Pancreas (tissue), 10 donors: ENCODE measurements around the gene ACTN4. TPM values are rescaled to one million over a fixed set of nuclear protein-coding genes. Genes with fewer than 3 reads are reported as not detected.

Source experiments
- ATAC-seq, 4 donors: fragments of 200-7000 bp; cut with Tn5 transposase; one replicate each; pipeline versions ENCODE4 v1.8.0 to v1.9.1; 2020; ENCODE audit warnings: mild to moderate bottlenecking in 4 of 4, moderate library complexity in 4 of 4
- DNase-seq, 6 donors: peaks; one replicate each; pipeline ENCODE4 v3.0.0-alpha.2; 2020
- FAIRE-seq: peaks from 2 replicates; lab custom pipeline; 2012; peaks lifted over from hg19 to GRCh38; lab: Jason Lieb, UNC
- H3K27ac ChIP-seq, 4 donors: fragments of 200-600 bp; sonication (generic); 1 replicate in 3 of 4; 2 replicates in 1 of 4; pipeline versions ENCODE4 v1.5.0 to v1.8.0; 2020
- H3K27me3 ChIP-seq, 4 donors: fragments of 200-600 bp; one replicate each; pipeline ENCODE4 v1.8.0; 2021
- H3K36me3 ChIP-seq, 3 donors: fragments of 200-600 bp; sonication (generic) in 1 of 3; one replicate each; pipeline versions ENCODE4 v1.5.0 to v1.8.0; 2020 to 2021
- H3K4me1 ChIP-seq, 3 donors: fragments of 200-600 bp; one replicate each; pipeline ENCODE4 v1.8.0; 2021
- H3K4me3 ChIP-seq, 4 donors: fragments of 200-600 bp; sonication (generic) in 2 of 4; one replicate each; pipeline versions ENCODE4 v1.5.0 to v1.8.0; 2020 to 2021
- H3K9me3 ChIP-seq, 4 donors: fragments of 200-600 bp; one replicate each; pipeline ENCODE4 v1.8.0; 2021
- WGBS, 2 donors: extraction: QIAGEN DNeasy Blood & Tissue Kit; methylation state at CpG; one replicate each; pipeline ENCODE4 v1.1.7; 2013; 5-methylcytosine and 5-hydroxymethylcytosine counted together
- intact Hi-C, 3 donors: fragments of 100-400 bp; cut with DNase I; formaldehyde crosslinking; loops; one replicate each; pipeline versions ENCODE4 v1.11.1 to v1.14.2; 2022
- polyA plus RNA-seq, 2 donors: library from polyadenylated mRNA; stranded (reverse); fragments of 200-250 nt; gene quantifications; one replicate each; pipeline ENCODE4 v1.2.3, GENCODE V29; 2013
- total RNA-seq, 6 donors: library from RNA; stranded (reverse); fragmentation: NEBNext Ultra II Directional in 4 of 6; extraction: Animal tissue kit (Norgen Biotek cat#: 25700) in 4 of 6; gene quantifications; one replicate each; pipeline versions ENCODE4 v1.2.1 to v1.2.4, GENCODE V29; 2021 to 2023
- TF ChIP-seq, protein P1 (sequence below), 4 donors: fragments of 200-600 bp; sonication (generic) in 3 of 4; IDR thresholded peaks; one replicate each; pipeline versions ENCODE4 v1.5.0 to v1.8.0; 2021; ENCODE audit warnings: antibody characterized with exemption in 4 of 4
- donor health status: healthy with polysubstance abuse.
- donor health status: DM: no; HTN: no; CAD: no; lungs with moderate emphysema.
- donor health status: DM: no; HTN: no; CAD: no.
- donor health status: control.
- donor health status: control.
- donor health status: Bipolar disorder and iron deficiency.
- donor health status: DM: yes; HTN: yes; CAD: no.
- donor health status: DM: no; HTN: no; CAD: no.
- donor health status: DM: no; HTN: no; CAD: no.
- donor health status: DM: yes; HTN: yes; CAD: no.

Gene ACTN4
- total and polyA plus RNA-seq, 8 donors, result 98.2 to 284 (median 187) TPM

DNA sequence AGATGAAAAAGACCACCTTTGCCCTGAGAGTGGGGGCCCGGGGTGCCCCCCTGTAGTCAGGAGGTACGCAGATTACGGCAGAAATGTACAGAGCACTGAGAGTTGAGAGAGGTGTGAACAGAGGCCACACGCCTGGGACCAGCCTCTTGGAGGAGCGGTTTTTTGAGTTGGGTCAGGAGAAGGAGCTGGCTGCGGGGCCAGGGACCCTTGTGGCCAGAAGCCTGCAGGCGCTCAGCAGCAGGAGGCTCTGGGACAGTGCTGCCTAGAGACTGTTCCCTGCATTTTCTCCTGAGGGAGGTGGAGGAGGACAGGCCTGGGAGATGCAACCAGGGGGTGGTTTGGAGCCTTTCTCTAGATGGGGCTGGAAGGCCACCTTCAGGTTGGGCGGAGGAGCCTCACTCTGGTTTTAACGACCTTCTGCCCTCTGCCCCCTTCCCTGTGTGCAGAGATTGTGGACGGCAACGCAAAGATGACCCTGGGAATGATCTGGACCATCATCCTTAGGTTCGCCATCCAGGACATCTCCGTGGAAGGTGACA is 57.1 kb downstream of the ACTN4 start:
- H3K4me1 ChIP-seq, result peaks cover 0 to 12% (median 0%) of the 10 kb centered on the region in 3 donors
- intact Hi-C loops, result no loop called here
- FAIRE-seq, result no peak
- H3K36me3 ChIP-seq, result peaks cover 7 to 69% (median 41%) of the 10 kb centered on the region in 3 donors
- H3K27ac ChIP-seq, result no peak overlapping the region
- H3K9me3 ChIP-seq, result no peaks in the 10 kb centered on the region
- TF ChIP-seq, protein P1, sequence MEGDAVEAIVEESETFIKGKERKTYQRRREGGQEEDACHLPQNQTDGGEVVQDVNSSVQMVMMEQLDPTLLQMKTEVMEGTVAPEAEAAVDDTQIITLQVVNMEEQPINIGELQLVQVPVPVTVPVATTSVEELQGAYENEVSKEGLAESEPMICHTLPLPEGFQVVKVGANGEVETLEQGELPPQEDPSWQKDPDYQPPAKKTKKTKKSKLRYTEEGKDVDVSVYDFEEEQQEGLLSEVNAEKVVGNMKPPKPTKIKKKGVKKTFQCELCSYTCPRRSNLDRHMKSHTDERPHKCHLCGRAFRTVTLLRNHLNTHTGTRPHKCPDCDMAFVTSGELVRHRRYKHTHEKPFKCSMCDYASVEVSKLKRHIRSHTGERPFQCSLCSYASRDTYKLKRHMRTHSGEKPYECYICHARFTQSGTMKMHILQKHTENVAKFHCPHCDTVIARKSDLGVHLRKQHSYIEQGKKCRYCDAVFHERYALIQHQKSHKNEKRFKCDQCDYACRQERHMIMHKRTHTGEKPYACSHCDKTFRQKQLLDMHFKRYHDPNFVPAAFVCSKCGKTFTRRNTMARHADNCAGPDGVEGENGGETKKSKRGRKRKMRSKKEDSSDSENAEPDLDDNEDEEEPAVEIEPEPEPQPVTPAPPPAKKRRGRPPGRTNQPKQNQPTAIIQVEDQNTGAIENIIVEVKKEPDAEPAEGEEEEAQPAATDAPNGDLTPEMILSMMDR (IDR thresholded peaks at IDR 0.05), result no peak
- no peak for ATAC-seq
- no peaks in the 10 kb centered on the region for H3K27me3 ChIP-seq
- H3K4me3 ChIP-seq, result no peak overlapping the region
- WGBS, 2 donors, result 88 to 90% methylated on average over 13 of the region's 13 CpGs
- DNase-seq, result no peak

DNA sequence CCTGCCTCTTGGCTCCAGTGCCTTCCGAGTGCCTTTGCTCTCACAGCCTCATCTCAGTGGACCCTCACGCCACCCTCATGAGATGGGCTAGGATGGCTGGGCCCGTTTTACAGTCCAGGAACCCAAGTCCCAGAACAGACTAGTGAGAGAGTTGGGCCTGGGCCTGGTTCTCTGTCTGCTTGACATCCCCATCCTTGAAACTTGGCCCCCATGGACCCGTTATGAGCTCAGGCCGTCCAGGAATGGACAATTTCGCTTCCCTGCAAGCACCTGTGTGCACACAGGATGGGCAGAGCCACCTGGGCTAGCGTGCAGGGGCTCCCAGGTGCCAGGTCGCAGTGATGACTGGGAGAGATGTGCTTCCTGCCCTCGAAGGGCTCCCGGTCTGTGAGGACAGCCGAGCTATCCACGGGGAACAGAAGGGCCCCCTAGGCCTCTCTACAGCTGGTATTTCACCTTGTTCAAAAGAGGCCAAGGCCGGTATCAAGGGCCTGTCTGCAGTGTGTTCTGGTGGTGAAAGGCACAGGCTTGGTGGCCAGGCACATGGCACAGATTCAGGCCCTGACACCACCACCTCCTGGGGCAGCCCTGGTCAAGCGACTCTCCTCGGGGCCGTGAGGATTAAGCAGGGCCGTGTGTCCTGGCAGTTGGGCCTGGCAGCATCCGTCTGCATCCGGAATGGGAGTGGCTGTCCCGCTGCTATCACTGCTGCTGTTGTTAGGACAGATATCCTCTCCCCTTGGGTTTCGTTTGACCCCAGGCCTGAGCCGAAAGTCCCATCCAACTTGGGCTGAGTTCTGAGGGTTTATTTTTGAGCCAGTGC is 58.0 kb downstream of the ACTN4 start:
- FAIRE-seq, result no peak
- Histone ChIP-seq H3K9me3 (no peaks in the 10 kb centered on the region), H3K27me3 (no peaks in the 10 kb centered on the region), H3K4me3 (no peak overlapping the region), H3K36me3 (peaks cover 10 to 77% (median 46%) of the 10 kb centered on the region in 3 donors), H3K27ac (peak overlapping the region in 1 of 4 donors; percentile 60), H3K4me1 (peaks cover 0 to 12% (median 0%) of the 10 kb centered on the region in 3 donors)
- WGBS, 2 donors, result 88 to 89% methylated on average over 22 of the region's 22 CpGs
- TF ChIP-seq, protein P1 (IDR thresholded peaks at IDR 0.05), result no peak
- no peak for DNase-seq
- ATAC-seq, result no peak
- intact Hi-C loops, result no loop called here

DNA sequence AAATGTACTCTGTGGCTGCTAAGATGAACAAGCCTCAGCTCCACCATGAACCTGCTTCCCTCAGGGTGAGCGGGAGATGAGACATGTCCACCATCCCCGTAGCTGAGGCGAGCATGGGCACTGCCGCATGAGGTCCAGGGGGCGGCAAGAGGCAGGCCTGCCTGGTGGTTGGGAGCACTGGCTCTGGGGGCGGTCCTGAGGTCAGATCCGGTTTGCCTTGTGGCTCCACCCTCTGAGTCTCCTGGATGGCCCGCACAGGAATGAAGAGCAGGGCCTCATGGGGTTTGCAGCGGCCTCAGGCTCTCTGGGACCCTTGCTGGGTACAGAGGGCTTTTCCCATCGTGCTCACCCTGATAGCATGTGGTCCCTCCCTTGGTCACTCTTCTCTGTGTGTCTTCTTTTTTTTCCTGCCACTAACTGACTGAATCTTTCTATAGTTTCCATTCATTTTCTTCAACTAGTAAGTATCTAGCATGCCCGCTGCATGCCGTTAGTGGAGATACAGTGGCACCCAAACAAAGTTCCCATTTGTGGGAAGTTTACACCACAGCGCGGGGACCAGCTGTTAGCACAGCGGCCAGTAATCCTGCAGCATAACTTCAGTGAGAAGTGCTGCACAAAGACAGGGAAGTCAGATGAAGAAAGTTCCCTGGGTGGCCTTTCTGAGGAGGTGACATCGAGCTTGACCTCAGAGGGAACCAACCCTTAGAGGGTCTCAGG is 59.5 kb downstream of the ACTN4 start:
- ATAC-seq (peak in 2 of 4 donors; percentile 1 to 4), FAIRE-seq (no peak), DNase-seq (peak in 1 of 6 donors; percentile 55)
- peaks cover 14 to 81% (median 51%) of the 10 kb centered on the region in 3 donors for H3K36me3 ChIP-seq
- no peak overlapping the region for H3K4me3 ChIP-seq
- H3K27ac ChIP-seq, result peak overlapping the region; percentile 13 to 60 (median 38)
- no peaks in the 10 kb centered on the region for H3K27me3 ChIP-seq
- H3K9me3 ChIP-seq, result no peaks in the 10 kb centered on the region
- intact Hi-C loops, result no loop called here
- TF ChIP-seq, protein P1 (IDR thresholded peaks at IDR 0.05), result no peak
- peaks cover 0 to 15% (median 0%) of the 10 kb centered on the region in 3 donors for H3K4me1 ChIP-seq
- 83 to 84% methylated on average over 15 to 16 of the region's 16 CpGs for WGBS, 2 donors

DNA sequence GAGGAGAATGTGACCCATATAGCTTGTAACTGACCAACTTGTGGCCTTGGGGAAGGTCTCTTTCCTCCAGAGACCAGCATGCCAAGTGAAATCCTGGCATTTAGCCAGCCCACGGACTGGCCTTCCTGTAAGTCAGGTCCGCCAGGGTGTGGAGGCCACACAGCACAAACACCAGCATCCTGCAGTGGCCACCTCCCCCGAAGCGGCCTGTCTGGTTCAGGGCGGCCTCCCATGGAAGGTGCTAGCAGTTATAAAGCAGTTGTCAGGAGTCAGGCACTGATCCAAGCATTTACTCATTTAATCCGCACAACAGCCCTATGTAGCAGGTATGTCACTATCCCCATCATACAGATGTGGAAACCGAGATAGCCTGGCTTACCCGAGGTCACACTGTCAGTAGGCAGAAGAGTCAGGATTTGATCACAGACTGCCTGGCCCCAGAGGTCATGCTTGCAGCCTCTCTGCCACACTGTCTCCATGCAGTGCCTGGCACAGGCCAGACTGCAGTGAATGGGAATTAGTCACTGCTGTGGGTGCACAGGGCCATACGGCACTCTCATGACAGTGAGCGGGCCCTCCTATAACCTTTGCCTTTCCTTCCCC is 60.2 kb downstream of the ACTN4 start:
- WGBS, 2 donors, result 55 to 56% methylated on average over 10 of the region's 10 CpGs
- peak in 5 of 6 donors; percentile 63 to 77 (median 71) for DNase-seq
- FAIRE-seq, result no peak
- Histone ChIP-seq H3K36me3 (peaks cover 14 to 80% (median 51%) of the 10 kb centered on the region in 3 donors), H3K4me3 (no peak overlapping the region), H3K4me1 (peaks cover 2 to 16% (median 4%) of the 10 kb centered on the region in 3 donors), H3K9me3 (no peaks in the 10 kb centered on the region), H3K27ac (peak overlapping the region; percentile 13 to 60 (median 46)), H3K27me3 (no peaks in the 10 kb centered on the region)
- intact Hi-C loops, result no loop called here
- peak; percentile 31 to 76 (median 62) for ATAC-seq
- TF ChIP-seq, protein P1 (IDR thresholded peaks at IDR 0.05), result no peak
